PC-3 (cell line): ENCODE measurements around the gene ZNF483. TPM values are rescaled to one million over a fixed set of nuclear protein-coding genes. Genes with fewer than 3 reads are reported as not detected.
"Not testable (repeated sequence)": the region's sequence is repeated elsewhere in the genome, so short reads cannot be mapped to it uniquely, and the experiment has no call there.

Experiments
- ATAC-seq: fragments of 200-7000 bp; cut with Tn5 transposase; 2 replicates; pipeline ENCODE4 v1.9.1; 2020; ENCODE audit warnings: mild to moderate bottlenecking, moderate library complexity
- BruUV-seq: library from RNA; stranded (reverse); fragments of 400-500 nt; replicated peaks from 2 replicates; lab custom pipeline; 2021; lab: Mats Ljungman, UMichigan
- CTCF ChIA-PET: fragments of 300-600 bp; sonication (Branson Sonifier 250); formaldehyde crosslinking; loops from one replicate; lab custom pipeline; 2022; ENCODE audit warnings: antibody characterized with exemption; lab: Charles Lee
- POLR2A ChIA-PET: fragments of 300-600 bp; sonication (Branson Sonifier 250); formaldehyde crosslinking; loops from one replicate; lab custom pipeline; 2022; ENCODE audit warnings: antibody characterized with exemption; ENCODE audit not compliant: unreplicated experiment; lab: Charles Lee
- DNase-seq: peaks from one replicate; pipeline ENCODE4 v3.0.0-alpha.2; 2015
- H2AFZ ChIP-seq: fragments of 300-600 bp; sonication (generic); 2 replicates; pipeline ENCODE4 v1.6.0; 2016; ENCODE audit warnings: antibody characterized with exemption, low read length
- H3F3A ChIP-seq: fragments of 300-600 bp; sonication (generic); one replicate; pipeline ENCODE4 v1.6.0; 2017; ENCODE audit warnings: antibody characterized with exemption, low read length, control low read depth, mild to moderate bottlenecking; ENCODE audit not compliant: unreplicated experiment
- H3K27ac ChIP-seq: fragments of 300-600 bp; sonication (generic); 2 replicates; pipeline ENCODE4 v1.5.1; 2016; ENCODE audit warnings: mild to moderate bottlenecking, low read length
- H3K27me3 ChIP-seq: fragments of 300-600 bp; sonication (generic); 2 replicates; pipeline ENCODE4 v1.6.1; 2016; ENCODE audit warnings: low read length, mixed read lengths
- H3K36me3 ChIP-seq: fragments of 300-600 bp; sonication (generic); 2 replicates; pipeline ENCODE4 v1.6.1; 2016; ENCODE audit warnings: low read depth, mixed run types, low read length, mixed read lengths
- H3K4me1 ChIP-seq: fragments of 300-600 bp; sonication (generic); 2 replicates; pipeline ENCODE4 v1.5.1; 2016; ENCODE audit warnings: low read length; ENCODE audit not compliant: insufficient read depth
- H3K4me2 ChIP-seq: fragments of 300-600 bp; sonication (generic); 2 replicates; pipeline ENCODE4 v1.6.0; 2016; ENCODE audit warnings: low read length
- H3K4me3 ChIP-seq: fragments of 300-600 bp; sonication (generic); 2 replicates; pipeline ENCODE4 v1.5.1; 2016; ENCODE audit warnings: mild to moderate bottlenecking, low read length, mixed read lengths
- H3K79me2 ChIP-seq: fragments of 300-600 bp; sonication (generic); 2 replicates; pipeline ENCODE4 v1.6.1; 2017; ENCODE audit warnings: low read length, mixed read lengths
- H3K9ac ChIP-seq: fragments of 300-600 bp; sonication (generic); 2 replicates; pipeline ENCODE4 v1.6.0; 2016; ENCODE audit warnings: mild to moderate bottlenecking, low read length
- H3K9me2 ChIP-seq: fragments of 300-600 bp; sonication (generic); replicated peaks from 2 replicates; pipeline ENCODE4 v1.6.1; 2016; ENCODE audit warnings: mixed run types, low read length, mixed read lengths
- H3K9me3 ChIP-seq: fragments of 300-600 bp; sonication (generic); 2 replicates; pipeline ENCODE4 v1.6.1; 2016; ENCODE audit warnings: low read length, mixed read lengths
- H4K20me1 ChIP-seq: fragments of 300-600 bp; sonication (generic); 2 replicates; pipeline ENCODE4 v1.6.1; 2016; ENCODE audit warnings: low read length, mixed read lengths
- EZH2 ChIP-seq: fragments of 300-600 bp; sonication (generic); IDR thresholded peaks from one replicate; pipeline ENCODE4 v1.6.1; 2017; ENCODE audit warnings: antibody characterized with exemption, mild to moderate bottlenecking, low read length; ENCODE audit not compliant: unreplicated experiment
- EZH2phosphoT487 ChIP-seq: fragments of 300-600 bp; sonication (generic); IDR thresholded peaks from 2 replicates; pipeline ENCODE4 v1.6.1; 2018; ENCODE audit warnings: mild to moderate bottlenecking, antibody characterized with exemption, low read length, borderline replicate concordance
- intact Hi-C: fragments of 100-400 bp; cut with micrococcal nuclease; formaldehyde crosslinking; loops from 2 replicates; pipeline ENCODE4 v1.9.0; 2023
- total RNA-seq: library from RNA; depleted of rRNA; stranded (reverse); fragments of >200 nt; gene quantifications from 2 replicates; pipeline ENCODE4 v1.2.3, GENCODE V29; 2014
- TF ChIP-seq, protein P1 (sequence below): fragments of 300-600 bp; sonication (generic); conservative IDR thresholded peaks from 2 replicates; pipeline ENCODE4 v1.5.1; 2017; ENCODE audit warnings: antibody characterized with exemption, low read depth, mild to moderate bottlenecking, low read length

The ZNF483 gene
- total RNA-seq, 1 experiment from 2014 or later: 3.9 TPM

GRCh38 chr9:111483858-111484571 is 41.0 kb upstream of the ZNF483 start, which contains the start of gene ECPAS:
TSS of gene ECPAS (minus strand) at chr9:111484383. CDS start at chr9:111472918, 11,465 bp downstream.
- Histone ChIP-seq H3F3A (no peaks in the 10 kb centered on the region), H3K4me1 (peaks cover 10% of the 10 kb centered on the region), H3K4me3 (peak within 1 kb of the TSS; percentile 97), H3K9me3 (no peaks in the 10 kb centered on the region), H4K20me1 (peaks cover 12% of the 10 kb centered on the region), H3K27me3 (no peaks in the 10 kb centered on the region), H3K9me2 (no peaks in the 10 kb centered on the region), H2AFZ (peak within 1 kb of the TSS; percentile 97), H3K9ac (peak within 1 kb of the TSS; percentile 86), H3K36me3 (no peaks in the 10 kb centered on the region), H3K79me2 (peaks cover 52% of the 10 kb centered on the region), H3K27ac (peak within 1 kb of the TSS; percentile 56), H3K4me2 (peak within 1 kb of the TSS; percentile 97)
- TF ChIP-seq, protein P1, sequence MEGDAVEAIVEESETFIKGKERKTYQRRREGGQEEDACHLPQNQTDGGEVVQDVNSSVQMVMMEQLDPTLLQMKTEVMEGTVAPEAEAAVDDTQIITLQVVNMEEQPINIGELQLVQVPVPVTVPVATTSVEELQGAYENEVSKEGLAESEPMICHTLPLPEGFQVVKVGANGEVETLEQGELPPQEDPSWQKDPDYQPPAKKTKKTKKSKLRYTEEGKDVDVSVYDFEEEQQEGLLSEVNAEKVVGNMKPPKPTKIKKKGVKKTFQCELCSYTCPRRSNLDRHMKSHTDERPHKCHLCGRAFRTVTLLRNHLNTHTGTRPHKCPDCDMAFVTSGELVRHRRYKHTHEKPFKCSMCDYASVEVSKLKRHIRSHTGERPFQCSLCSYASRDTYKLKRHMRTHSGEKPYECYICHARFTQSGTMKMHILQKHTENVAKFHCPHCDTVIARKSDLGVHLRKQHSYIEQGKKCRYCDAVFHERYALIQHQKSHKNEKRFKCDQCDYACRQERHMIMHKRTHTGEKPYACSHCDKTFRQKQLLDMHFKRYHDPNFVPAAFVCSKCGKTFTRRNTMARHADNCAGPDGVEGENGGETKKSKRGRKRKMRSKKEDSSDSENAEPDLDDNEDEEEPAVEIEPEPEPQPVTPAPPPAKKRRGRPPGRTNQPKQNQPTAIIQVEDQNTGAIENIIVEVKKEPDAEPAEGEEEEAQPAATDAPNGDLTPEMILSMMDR: no peak
- TF ChIP-seq EZH2phosphoT487 (no peak), EZH2 (no peak)
- ChIA-PET CTCF (no interaction called here), POLR2A (no interaction called here)
- peak; percentile 65 for ATAC-seq
- intact Hi-C loops: loop anchor here (2.0 to 5.0 kb wide), 2 partner anchors 41 to 42 kb away; partner anchors contain the start of gene ZNF483
- peak; percentile 77 for DNase-seq
- no TSS peak for BruUV-seq

GRCh38 chr9:111484572-111484894 is 40.4 kb upstream of the ZNF483 start:
- Histone ChIP-seq H3K9ac (peak overlapping the region; percentile 83), H3K27ac (peak overlapping the region; percentile 56), H3K9me3 (no peaks in the 10 kb centered on the region), H3K27me3 (no peaks in the 10 kb centered on the region), H3K4me3 (peak overlapping the region; percentile 97), H3K9me2 (no peaks in the 10 kb centered on the region), H3F3A (no peaks in the 10 kb centered on the region), H3K36me3 (no peaks in the 10 kb centered on the region), H2AFZ (peak overlapping the region; percentile 97), H3K79me2 (peaks cover 46% of the 10 kb centered on the region), H3K4me1 (peaks cover 10% of the 10 kb centered on the region), H3K4me2 (peak overlapping the region; percentile 97), H4K20me1 (peaks cover 10% of the 10 kb centered on the region)
- DNase-seq: no peak
- ATAC-seq: no peak
- intact Hi-C loops: loop anchor here (2.0 to 5.0 kb wide), 2 partner anchors 40 to 42 kb away; partner anchors contain the start of gene ZNF483
- TSS peak; percentile 78 for BruUV-seq
- ChIA-PET CTCF (no interaction called here), POLR2A (no interaction called here)
- TF ChIP-seq EZH2phosphoT487: no peak
- no peak for TF ChIP-seq EZH2
- TF ChIP-seq, protein P1: no peak

DNA sequence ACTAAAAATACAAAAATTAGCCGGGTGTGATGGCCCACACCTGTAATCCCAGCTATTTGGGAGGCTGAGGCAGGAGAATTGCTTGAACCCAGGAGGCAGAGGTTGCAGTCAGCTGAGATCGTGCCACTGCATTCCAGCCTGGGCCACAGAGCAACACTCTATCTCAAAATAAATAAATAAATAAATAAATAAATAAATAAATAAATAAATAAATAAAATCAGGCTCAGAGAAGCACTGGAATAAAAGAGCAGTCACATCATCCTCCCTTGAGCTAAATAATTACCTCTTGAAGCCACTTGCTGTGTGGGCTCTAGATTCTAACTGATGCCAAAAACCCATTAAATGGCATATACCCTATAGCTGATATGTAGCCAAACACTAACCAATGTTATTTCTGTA is 27.8 kb upstream of the ZNF483 start:
- H3K36me3 ChIP-seq, BruUV-seq, H4K20me1 ChIP-seq, POLR2A ChIA-PET, intact Hi-C loops, H3K9me2 ChIP-seq, H3K79me2 ChIP-seq, H3K9me3 ChIP-seq, H3K27ac ChIP-seq, DNase-seq, H3K4me1 ChIP-seq, ATAC-seq, H3K9ac ChIP-seq, H3K4me2 ChIP-seq, H3F3A ChIP-seq, H3K4me3 ChIP-seq, CTCF ChIA-PET, H3K27me3 ChIP-seq, H2AFZ ChIP-seq: not testable (repeated sequence)
